ENCODE results near the gene GPR55. TPM values are rescaled to one million over a fixed set of nuclear protein-coding genes. Genes with fewer than 3 reads are reported as not detected.

The GPR55 gene
- total RNA-seq, 2 donors from 2014 or later, result not detected

DNA sequence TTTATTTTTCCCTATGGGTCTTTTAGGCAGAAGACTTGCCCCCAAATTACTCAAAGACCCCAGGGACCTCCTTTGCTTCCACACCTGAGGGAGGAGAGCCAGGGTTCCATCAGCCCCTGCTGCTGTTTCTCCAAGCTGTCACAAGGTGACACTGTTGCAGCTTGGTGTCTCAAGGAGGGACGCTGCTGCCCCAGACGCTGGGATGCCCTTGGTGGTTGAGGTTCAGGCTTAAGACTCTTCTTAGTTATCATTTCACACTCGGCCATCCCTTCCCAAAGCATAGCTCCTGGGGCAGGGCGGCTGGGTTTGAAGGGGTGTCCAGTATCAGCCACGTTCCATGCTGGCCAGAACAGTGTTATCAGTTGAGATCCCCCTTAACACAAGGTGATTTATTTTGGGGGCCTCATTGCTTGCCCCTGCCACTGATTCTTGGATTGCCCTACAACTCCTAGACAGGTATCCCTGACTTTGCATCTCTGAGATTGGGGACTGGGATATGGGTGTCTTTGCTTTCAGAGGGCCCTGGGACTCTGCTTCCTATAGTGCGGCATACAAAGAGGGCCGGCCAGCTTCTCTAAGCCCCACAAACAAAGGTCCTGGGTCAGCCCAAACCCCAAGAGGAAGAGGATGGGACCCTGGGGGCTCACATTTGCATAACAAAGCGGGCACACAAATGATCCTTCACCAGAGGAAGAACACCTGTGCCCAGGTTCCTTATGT is 22.7 kb downstream of the GPR55 start:
- TF ChIP-seq, protein P1, sequence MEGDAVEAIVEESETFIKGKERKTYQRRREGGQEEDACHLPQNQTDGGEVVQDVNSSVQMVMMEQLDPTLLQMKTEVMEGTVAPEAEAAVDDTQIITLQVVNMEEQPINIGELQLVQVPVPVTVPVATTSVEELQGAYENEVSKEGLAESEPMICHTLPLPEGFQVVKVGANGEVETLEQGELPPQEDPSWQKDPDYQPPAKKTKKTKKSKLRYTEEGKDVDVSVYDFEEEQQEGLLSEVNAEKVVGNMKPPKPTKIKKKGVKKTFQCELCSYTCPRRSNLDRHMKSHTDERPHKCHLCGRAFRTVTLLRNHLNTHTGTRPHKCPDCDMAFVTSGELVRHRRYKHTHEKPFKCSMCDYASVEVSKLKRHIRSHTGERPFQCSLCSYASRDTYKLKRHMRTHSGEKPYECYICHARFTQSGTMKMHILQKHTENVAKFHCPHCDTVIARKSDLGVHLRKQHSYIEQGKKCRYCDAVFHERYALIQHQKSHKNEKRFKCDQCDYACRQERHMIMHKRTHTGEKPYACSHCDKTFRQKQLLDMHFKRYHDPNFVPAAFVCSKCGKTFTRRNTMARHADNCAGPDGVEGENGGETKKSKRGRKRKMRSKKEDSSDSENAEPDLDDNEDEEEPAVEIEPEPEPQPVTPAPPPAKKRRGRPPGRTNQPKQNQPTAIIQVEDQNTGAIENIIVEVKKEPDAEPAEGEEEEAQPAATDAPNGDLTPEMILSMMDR (IDR thresholded peaks at IDR 0.05), result peak in 5 of 7 experiments; percentile 12 to 35 (median 26)
- TF ChIP-seq POLR2A (IDR thresholded peaks at IDR 0.05), result no peak
- H3K4me1 ChIP-seq, result no peaks in the 10 kb centered on the region
- H3K4me3 ChIP-seq, result no peak overlapping the region
- ATAC-seq (no peak), DNase-seq (peak in 3 of 4 donors; percentile 10 to 24 (median 14))
- no peak overlapping the region for H3K27ac ChIP-seq
- H3K36me3 ChIP-seq (replicated peaks in 1 of 2; ENCODE audit: insufficient read depth in 1 of 2, low read depth in 2 of 2), result no peaks in the 10 kb centered on the region
- H3K27me3 ChIP-seq, result no peaks in the 10 kb centered on the region
- H3K9me3 ChIP-seq, result no peaks in the 10 kb centered on the region
- 30 to 32% methylated on average over 7 to 8 of the region's 8 CpGs for WGBS, 2 donors
- intact Hi-C loops (cut with DNase I), result no loop called here

DNA sequence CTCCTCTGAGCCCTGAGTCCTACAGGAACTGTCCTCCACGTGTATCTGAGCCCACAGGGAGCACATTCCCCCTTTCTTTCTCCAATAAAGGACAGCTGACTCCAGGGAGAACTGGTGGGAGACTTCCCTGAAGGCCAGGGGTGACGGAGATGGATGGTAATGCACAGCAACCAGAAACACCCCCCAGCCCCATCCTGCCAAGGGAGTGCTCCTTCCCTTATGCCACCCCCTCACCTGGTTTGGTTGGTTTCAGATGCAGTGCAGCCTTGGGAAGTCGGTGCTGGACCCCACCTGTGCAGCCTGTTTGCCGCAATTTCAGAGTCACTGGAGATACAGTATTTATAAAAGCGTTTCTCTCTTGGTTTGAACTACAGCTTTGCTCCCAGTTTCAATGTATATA is 24.0 kb downstream of the GPR55 start:
- TF ChIP-seq POLR2A (IDR thresholded peaks at IDR 0.05), result no peak
- TF ChIP-seq, protein P1 (IDR thresholded peaks at IDR 0.05), result no peak
- ATAC-seq (no peak), DNase-seq (peak in 1 of 4 donors; percentile 2)
- Histone ChIP-seq H3K4me3 (no peak overlapping the region), H3K27me3 (no peaks in the 10 kb centered on the region), H3K9me3 (no peaks in the 10 kb centered on the region), H3K27ac (no peak overlapping the region), H3K4me1 (peaks cover 2% of the 10 kb centered on the region), H3K36me3 (replicated peaks in 1 of 2; ENCODE audit: insufficient read depth in 1 of 2, low read depth in 2 of 2) (no peaks in the 10 kb centered on the region)
- WGBS, 2 donors, result 35 to 43% methylated on average over 5 of the region's 5 CpGs
- intact Hi-C loops (cut with DNase I), result no loop called here

DNA sequence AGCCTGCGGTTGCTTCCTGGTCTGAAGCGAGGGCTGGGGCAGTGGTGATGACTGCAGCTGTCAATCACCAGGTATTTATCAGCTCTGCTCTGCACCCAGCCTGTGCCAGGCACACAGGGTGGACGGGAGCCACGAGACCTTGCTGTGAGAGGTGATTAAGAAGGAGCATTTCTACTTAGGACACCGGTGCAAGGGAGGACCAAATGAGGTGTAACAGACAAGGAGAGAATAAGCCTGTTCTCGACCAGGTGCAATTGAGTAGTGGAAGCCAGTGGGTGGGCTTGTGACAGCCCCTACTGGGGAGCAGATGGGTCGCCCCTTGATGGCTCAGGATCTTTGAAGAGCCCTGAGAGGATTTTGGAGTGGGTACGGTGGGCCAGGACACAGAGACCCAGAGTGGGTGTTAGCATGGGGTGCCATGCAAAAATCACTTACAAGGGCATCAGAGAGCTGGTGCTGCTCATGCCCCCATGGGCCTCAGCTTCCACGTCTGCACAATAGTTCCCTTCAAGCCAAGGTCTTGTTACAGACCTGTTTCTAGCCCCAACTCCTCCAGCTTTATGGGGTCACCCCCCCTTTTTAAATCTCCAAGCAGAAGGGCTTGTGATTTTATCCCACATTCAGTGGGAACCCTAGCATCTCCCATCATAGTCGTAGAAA is 24.6 kb downstream of the GPR55 start:
- DNase-seq (peak in 1 of 4 donors; percentile 1), ATAC-seq (no peak)
- TF ChIP-seq, protein P1 (IDR thresholded peaks at IDR 0.05), result no peak
- TF ChIP-seq POLR2A (IDR thresholded peaks at IDR 0.05), result no peak
- intact Hi-C loops (cut with DNase I), result no loop called here
- no peak overlapping the region for H3K27ac ChIP-seq
- no peak overlapping the region for H3K4me3 ChIP-seq
- 43 to 62% methylated on average over 5 to 10 of the region's 10 CpGs for WGBS, 2 donors
- H3K27me3 ChIP-seq, result no peaks in the 10 kb centered on the region
- H3K36me3 ChIP-seq (replicated peaks in 1 of 2; ENCODE audit: insufficient read depth in 1 of 2, low read depth in 2 of 2), result no peaks in the 10 kb centered on the region
- peaks cover 7% of the 10 kb centered on the region for H3K4me1 ChIP-seq
- no peaks in the 10 kb centered on the region for H3K9me3 ChIP-seq

DNA sequence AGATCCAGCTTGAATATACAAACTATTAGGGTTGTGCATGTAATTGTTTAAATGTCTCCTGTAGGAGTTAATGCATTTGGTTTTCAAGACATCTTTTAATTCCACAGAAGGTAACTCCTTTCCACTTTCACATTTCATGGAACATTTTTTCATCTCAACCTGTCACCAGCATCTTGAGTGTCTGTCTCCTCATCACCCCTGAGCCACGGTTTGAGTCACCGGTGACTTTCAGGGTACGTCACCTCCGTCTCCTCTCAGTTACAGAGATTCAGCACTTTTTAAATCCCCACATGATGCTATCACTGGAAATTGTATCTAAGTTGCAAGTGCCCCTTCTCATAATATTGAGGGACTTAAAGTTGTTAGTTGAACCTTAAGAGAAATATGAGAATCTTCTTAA is 25.3 kb downstream of the GPR55 start:
- no peak for ATAC-seq
- intact Hi-C loops (cut with DNase I), result no loop called here
- Histone ChIP-seq H3K27me3 (no peaks in the 10 kb centered on the region), H3K36me3 (replicated peaks in 1 of 2; ENCODE audit: insufficient read depth in 1 of 2, low read depth in 2 of 2) (no peaks in the 10 kb centered on the region), H3K4me3 (no peak overlapping the region), H3K27ac (no peak overlapping the region), H3K9me3 (no peaks in the 10 kb centered on the region), H3K4me1 (peaks cover 10% of the 10 kb centered on the region)
- no peak for TF ChIP-seq POLR2A (IDR thresholded peaks at IDR 0.05)
- TF ChIP-seq, protein P1 (IDR thresholded peaks at IDR 0.05), result no peak
- WGBS, 2 donors, result 75 to 77% methylated on average over 4 of the region's 4 CpGs
- DNase-seq, result no peak
